ENCODE results near the gene CTNND2. TPM values are rescaled to one million over a fixed set of nuclear protein-coding genes. Genes with fewer than 3 reads are reported as not detected.

The CTNND2 gene
- total RNA-seq, 1 donor from 2014 or later, result 0.29 TPM

DNA sequence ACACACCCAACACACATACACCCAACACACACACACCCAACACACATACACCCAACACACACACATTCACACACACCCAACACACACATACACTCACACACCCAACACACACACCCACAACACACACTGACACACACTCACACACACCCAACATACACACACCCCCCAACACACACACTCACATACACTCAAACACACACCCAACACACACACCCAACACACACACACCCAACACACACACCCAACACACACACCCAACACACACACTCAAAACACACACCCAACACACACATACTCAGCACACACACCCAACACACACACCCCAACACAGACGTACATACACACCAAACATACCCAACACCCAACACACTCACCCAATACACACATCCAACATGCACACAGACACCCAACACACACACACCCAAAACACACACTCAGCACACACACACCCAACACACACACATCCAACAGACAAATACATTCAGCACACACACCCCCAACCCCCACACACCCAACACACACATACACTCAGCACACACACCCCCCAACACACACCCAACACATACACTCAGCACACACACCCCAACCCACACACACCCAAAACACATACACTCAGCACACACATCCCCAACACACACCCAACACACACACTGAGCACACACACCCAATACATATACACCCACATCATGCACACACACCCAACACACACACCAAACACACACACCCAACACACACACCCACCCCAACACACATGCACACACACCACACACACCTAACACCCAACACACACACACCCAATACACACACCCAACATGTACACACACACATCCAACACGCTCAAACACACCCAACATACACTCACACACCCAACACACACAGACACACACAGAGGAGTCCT lies 663.7 kb downstream of the CTNND2 start:
- Histone ChIP-seq H3K36me3 (ENCODE audit: control insufficient read depth, insufficient read depth, low read length) (no peaks in the 10 kb centered on the region), H3K27me3 (ENCODE audit: control insufficient read depth, insufficient read depth, low read length) (no peaks in the 10 kb centered on the region), H3K4me3 (ENCODE audit: low read depth, low read length) (no peak overlapping the region)
- no peak for DNase-seq (ENCODE audit: low read depth)
- TF ChIP-seq, protein P1, sequence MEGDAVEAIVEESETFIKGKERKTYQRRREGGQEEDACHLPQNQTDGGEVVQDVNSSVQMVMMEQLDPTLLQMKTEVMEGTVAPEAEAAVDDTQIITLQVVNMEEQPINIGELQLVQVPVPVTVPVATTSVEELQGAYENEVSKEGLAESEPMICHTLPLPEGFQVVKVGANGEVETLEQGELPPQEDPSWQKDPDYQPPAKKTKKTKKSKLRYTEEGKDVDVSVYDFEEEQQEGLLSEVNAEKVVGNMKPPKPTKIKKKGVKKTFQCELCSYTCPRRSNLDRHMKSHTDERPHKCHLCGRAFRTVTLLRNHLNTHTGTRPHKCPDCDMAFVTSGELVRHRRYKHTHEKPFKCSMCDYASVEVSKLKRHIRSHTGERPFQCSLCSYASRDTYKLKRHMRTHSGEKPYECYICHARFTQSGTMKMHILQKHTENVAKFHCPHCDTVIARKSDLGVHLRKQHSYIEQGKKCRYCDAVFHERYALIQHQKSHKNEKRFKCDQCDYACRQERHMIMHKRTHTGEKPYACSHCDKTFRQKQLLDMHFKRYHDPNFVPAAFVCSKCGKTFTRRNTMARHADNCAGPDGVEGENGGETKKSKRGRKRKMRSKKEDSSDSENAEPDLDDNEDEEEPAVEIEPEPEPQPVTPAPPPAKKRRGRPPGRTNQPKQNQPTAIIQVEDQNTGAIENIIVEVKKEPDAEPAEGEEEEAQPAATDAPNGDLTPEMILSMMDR (IDR thresholded peaks at IDR 0.05; ENCODE audit: insufficient read depth, low read length, poor library complexity, severe bottlenecking), result no peak

DNA sequence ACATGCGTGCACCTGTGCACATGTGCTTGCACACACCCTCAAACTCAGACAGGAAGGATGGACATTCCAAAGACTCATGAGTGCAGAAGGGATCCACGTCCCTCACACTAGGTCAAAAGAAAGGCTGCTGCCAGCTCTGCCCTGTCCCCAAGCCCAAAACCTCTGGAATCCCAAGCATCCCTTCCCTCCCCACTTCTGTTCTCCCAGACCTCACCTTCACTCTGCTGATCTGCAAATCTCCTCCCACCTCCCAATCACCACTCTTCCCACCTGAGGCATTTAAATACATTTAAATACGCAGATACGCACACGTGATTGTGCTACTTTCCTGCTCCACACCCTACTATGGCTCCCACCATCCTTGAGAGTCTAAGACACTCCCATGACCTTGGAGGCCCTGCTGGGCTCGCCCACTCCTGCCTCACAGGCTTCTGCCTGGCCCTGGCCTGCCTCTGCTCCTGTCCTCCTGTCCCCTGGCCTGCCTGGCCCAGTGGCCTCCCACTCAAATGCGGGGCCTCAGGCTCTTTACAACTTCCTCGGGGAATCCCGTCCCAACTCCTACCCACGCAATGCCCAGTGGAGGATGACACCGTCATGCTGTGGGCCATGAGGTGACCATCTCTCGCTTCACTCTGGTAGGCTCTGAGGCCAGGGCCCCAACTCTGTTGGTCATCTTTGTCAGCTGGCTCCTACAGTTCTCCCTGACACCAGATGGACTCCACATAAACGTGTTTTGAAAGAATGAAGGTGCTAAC lies 664.8 kb downstream of the CTNND2 start:
- no peak overlapping the region for H3K4me3 ChIP-seq (ENCODE audit: low read depth, low read length)
- DNase-seq (ENCODE audit: low read depth), result no peak
- H3K36me3 ChIP-seq (ENCODE audit: control insufficient read depth, insufficient read depth, low read length), result no peaks in the 10 kb centered on the region
- TF ChIP-seq, protein P1 (IDR thresholded peaks at IDR 0.05; ENCODE audit: insufficient read depth, low read length, poor library complexity, severe bottlenecking), result no peak
- H3K27me3 ChIP-seq (ENCODE audit: control insufficient read depth, insufficient read depth, low read length), result no peaks in the 10 kb centered on the region

DNA sequence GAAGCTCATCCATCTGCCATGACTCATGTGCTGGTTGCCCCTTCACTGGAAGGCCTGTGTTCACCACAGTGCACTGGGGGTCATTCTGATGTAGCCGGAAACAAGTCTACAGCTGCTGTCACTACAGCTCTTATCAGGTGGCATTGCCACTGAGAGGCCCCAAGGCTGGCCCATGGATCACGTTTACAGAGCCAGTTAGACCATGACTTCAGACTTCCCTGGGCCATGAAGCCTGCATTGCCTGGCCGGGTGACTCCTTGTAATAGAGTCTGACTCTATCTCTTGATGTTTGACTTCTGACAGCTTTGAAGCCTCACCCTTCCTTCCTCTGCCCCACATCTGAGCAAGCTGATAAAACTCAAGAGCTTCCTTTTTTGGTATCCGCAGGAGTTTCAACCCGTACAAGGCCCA lies 669.7 kb downstream of the CTNND2 start:
- no peak overlapping the region for H3K4me3 ChIP-seq (ENCODE audit: low read depth, low read length)
- TF ChIP-seq, protein P1 (IDR thresholded peaks at IDR 0.05; ENCODE audit: insufficient read depth, low read length, poor library complexity, severe bottlenecking), result no peak
- DNase-seq (ENCODE audit: low read depth), result no peak
- H3K27me3 ChIP-seq (ENCODE audit: control insufficient read depth, insufficient read depth, low read length), result no peaks in the 10 kb centered on the region
- no peaks in the 10 kb centered on the region for H3K36me3 ChIP-seq (ENCODE audit: control insufficient read depth, insufficient read depth, low read length)

DNA sequence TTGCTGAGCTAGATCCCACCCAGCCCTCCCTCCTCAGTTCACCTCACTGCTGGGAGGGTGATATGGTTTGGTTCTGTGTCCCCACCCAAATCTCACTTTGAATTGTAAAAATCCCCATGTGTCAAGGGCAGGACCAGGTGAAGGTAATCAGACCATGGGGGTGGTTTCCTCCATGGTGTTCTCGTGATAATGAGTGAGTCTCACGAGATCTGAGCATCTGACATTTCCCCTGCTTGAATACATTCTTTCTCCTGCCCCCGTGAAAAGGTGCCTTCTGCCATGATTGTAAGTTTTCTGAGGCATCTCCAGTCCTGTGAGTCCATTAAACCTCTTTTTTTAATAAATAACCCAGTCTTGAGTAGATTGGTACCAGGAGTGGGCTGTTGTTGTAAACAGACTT lies 673.4 kb downstream of the CTNND2 start:
- no peak overlapping the region for H3K4me3 ChIP-seq (ENCODE audit: low read depth, low read length)
- no peaks in the 10 kb centered on the region for H3K27me3 ChIP-seq (ENCODE audit: control insufficient read depth, insufficient read depth, low read length)
- TF ChIP-seq, protein P1 (IDR thresholded peaks at IDR 0.05; ENCODE audit: insufficient read depth, low read length, poor library complexity, severe bottlenecking), result no peak
- no peak for DNase-seq (ENCODE audit: low read depth)
- H3K36me3 ChIP-seq (ENCODE audit: control insufficient read depth, insufficient read depth, low read length), result no peaks in the 10 kb centered on the region

DNA sequence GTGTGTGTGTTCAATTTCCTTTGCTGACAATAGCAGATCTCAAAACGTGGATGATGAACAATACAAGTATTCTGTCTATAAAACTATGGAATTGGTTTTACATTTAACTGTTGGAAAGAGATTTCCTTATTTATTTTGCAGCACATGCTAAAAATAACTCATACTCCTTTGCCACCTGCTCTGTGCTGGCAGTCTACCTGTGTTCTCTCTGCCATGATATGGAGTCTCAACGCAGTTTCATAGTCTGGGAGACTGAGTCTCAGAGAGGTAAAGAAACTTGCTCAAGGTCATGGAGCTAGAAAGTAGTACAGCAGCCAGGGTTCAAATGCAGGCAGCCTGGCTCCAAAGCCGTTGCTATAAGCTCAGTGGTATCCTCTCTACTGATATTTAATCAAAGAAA lies 677.2 kb downstream of the CTNND2 start:
- no peak for DNase-seq (ENCODE audit: low read depth)
- Histone ChIP-seq H3K27me3 (ENCODE audit: control insufficient read depth, insufficient read depth, low read length) (no peaks in the 10 kb centered on the region), H3K36me3 (ENCODE audit: control insufficient read depth, insufficient read depth, low read length) (no peaks in the 10 kb centered on the region), H3K4me3 (ENCODE audit: low read depth, low read length) (no peak overlapping the region)
- TF ChIP-seq, protein P1 (IDR thresholded peaks at IDR 0.05; ENCODE audit: insufficient read depth, low read length, poor library complexity, severe bottlenecking), result no peak
